OCI-LY1 (cell line): Measurements from ENCODE around the gene NEK1.

Experiments used
- H2AFZ ChIP-seq: fragments of 200-600 bp; sonication (generic), shearing (Covaris generic); 2 replicates; pipeline ENCODE4 v1.6.0; 2014; ENCODE audit warnings: antibody characterized with exemption, mild to moderate bottlenecking, low read length
- H3F3A ChIP-seq: fragments of 200-600 bp; sonication (generic), shearing (Covaris generic); 2 replicates; pipeline ENCODE4 v1.6.0; 2014; ENCODE audit warnings: mild to moderate bottlenecking, antibody characterized with exemption, low read length, moderate library complexity; ENCODE audit not compliant: insufficient read depth
- H3K27ac ChIP-seq: fragments of 200-600 bp; sonication (generic); 2 replicates; pipeline ENCODE4 v1.5.1; 2014; ENCODE audit warnings: low read length, mixed run types, mild to moderate bottlenecking, low read depth; ENCODE audit not compliant: poor library complexity, severe bottlenecking
- H3K27me3 ChIP-seq: fragments of 200-600 bp; sonication (generic); 2 replicates; pipeline ENCODE4 v1.6.0; 2014; ENCODE audit warnings: antibody characterized with exemption, mild to moderate bottlenecking, low read length, moderate library complexity; ENCODE audit not compliant: insufficient read depth
- H3K36me3 ChIP-seq: fragments of 200-600 bp; sonication (generic); 2 replicates; pipeline ENCODE4 v1.6.1; 2014; ENCODE audit warnings: mild to moderate bottlenecking, antibody characterized with exemption, low read length, moderate library complexity, mixed read lengths; ENCODE audit not compliant: insufficient read depth
- H3K4me1 ChIP-seq: fragments of 200-600 bp; sonication (generic); 2 replicates; pipeline ENCODE4 v1.5.1; 2014; ENCODE audit warnings: mild to moderate bottlenecking, low read length, moderate library complexity; ENCODE audit not compliant: insufficient read depth, severe bottlenecking
- H3K4me2 ChIP-seq: fragments of 200-600 bp; sonication (generic), shearing (Covaris generic); 2 replicates; pipeline ENCODE4 v1.6.1; 2014; ENCODE audit warnings: low read length
- H3K4me3 ChIP-seq: fragments of 200-600 bp; sonication (generic); 2 replicates; pipeline ENCODE4 v1.5.1; 2014; ENCODE audit warnings: low read length, low read depth, mild to moderate bottlenecking, mixed read lengths; ENCODE audit not compliant: poor library complexity, severe bottlenecking
- H3K79me2 ChIP-seq: fragments of 200-600 bp; shearing (Covaris generic); 2 replicates; pipeline ENCODE4 v1.6.1; 2016; ENCODE audit warnings: mixed run types, low read length, mixed read lengths; ENCODE audit not compliant: insufficient read depth
- H3K9ac ChIP-seq: fragments of 200-600 bp; sonication (generic), shearing (Covaris generic); 2 replicates; pipeline ENCODE4 v1.6.1; 2014; ENCODE audit warnings: mild to moderate bottlenecking, low read length, mixed read lengths
- H3K9me2 ChIP-seq: fragments of 200-600 bp; sonication (generic), shearing (Covaris generic); 2 replicates; pipeline ENCODE4 v1.6.1; 2014; ENCODE audit warnings: low read depth, mild to moderate bottlenecking, low read length, mixed read lengths
- H3K9me3 ChIP-seq: fragments of 200-600 bp; shearing (Covaris generic); 2 replicates; pipeline ENCODE4 v1.6.1; 2014; ENCODE audit warnings: low read length, mixed read lengths
- H4K20me1 ChIP-seq: fragments of 200-600 bp; sonication (generic), shearing (Covaris generic); 2 replicates; pipeline ENCODE4 v1.6.0; 2016; ENCODE audit warnings: mild to moderate bottlenecking, low read length; ENCODE audit not compliant: insufficient read depth
- EZH2 ChIP-seq: fragments of 200-600 bp; sonication (generic), shearing (Covaris generic); IDR thresholded peaks from 2 replicates; pipeline ENCODE4 v1.8.0; 2017; ENCODE audit warnings: borderline replicate concordance, mixed run types, mild to moderate bottlenecking, antibody characterized with exemption, low read length, moderate library complexity, mixed read lengths
- TF ChIP-seq, protein P1 (sequence below): fragments of 200-600 bp; sonication (generic), shearing (Covaris generic); IDR thresholded peaks from 2 replicates; pipeline ENCODE4 v1.5.1; 2017; ENCODE audit warnings: mild to moderate bottlenecking, antibody characterized with exemption, low read length, moderate library complexity, mixed read lengths

NEK1 gene

DNA sequence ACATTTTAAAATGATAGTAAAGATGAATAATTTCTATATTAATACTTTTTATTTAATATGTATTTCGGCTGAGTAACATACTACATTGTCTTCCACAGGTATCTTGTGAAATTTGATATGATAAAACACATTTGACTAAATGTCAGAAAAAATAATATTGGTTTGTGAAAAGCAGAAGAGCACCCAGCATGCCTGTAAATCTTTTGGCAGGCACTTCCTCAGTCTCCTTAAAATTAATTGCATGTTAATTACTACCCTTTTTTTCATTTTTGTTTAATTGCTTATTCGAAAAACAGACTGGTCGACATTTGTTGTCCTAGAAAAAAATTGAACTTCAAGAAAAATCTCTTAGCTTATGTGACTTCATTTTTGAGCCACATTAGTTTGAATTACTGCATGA is 48.5 kb upstream of the NEK1 start:
- H3K4me2 ChIP-seq, result peak overlapping the region; percentile 40
- H3K4me3 ChIP-seq, result peak overlapping the region; percentile 60
- H3K4me1 ChIP-seq, result peaks cover 31% of the 10 kb centered on the region
- H4K20me1 ChIP-seq, result no peaks in the 10 kb centered on the region
- H3K9me2 ChIP-seq, result no peaks in the 10 kb centered on the region
- peaks cover 35% of the 10 kb centered on the region for H3K79me2 ChIP-seq
- no peak overlapping the region for H2AFZ ChIP-seq
- H3K36me3 ChIP-seq, result peaks cover 10% of the 10 kb centered on the region; the same call in 1 of the 2 replicates
- H3K9me3 ChIP-seq, result no peaks in the 10 kb centered on the region; the same call in 1 of the 2 replicates
- no peaks in the 10 kb centered on the region for H3K27me3 ChIP-seq
- H3F3A ChIP-seq, result no peaks in the 10 kb centered on the region
- TF ChIP-seq, protein P1, sequence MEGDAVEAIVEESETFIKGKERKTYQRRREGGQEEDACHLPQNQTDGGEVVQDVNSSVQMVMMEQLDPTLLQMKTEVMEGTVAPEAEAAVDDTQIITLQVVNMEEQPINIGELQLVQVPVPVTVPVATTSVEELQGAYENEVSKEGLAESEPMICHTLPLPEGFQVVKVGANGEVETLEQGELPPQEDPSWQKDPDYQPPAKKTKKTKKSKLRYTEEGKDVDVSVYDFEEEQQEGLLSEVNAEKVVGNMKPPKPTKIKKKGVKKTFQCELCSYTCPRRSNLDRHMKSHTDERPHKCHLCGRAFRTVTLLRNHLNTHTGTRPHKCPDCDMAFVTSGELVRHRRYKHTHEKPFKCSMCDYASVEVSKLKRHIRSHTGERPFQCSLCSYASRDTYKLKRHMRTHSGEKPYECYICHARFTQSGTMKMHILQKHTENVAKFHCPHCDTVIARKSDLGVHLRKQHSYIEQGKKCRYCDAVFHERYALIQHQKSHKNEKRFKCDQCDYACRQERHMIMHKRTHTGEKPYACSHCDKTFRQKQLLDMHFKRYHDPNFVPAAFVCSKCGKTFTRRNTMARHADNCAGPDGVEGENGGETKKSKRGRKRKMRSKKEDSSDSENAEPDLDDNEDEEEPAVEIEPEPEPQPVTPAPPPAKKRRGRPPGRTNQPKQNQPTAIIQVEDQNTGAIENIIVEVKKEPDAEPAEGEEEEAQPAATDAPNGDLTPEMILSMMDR, result no peak
- H3K27ac ChIP-seq, result peak overlapping the region; percentile 83
- H3K9ac ChIP-seq, result peak overlapping the region; percentile 51

DNA sequence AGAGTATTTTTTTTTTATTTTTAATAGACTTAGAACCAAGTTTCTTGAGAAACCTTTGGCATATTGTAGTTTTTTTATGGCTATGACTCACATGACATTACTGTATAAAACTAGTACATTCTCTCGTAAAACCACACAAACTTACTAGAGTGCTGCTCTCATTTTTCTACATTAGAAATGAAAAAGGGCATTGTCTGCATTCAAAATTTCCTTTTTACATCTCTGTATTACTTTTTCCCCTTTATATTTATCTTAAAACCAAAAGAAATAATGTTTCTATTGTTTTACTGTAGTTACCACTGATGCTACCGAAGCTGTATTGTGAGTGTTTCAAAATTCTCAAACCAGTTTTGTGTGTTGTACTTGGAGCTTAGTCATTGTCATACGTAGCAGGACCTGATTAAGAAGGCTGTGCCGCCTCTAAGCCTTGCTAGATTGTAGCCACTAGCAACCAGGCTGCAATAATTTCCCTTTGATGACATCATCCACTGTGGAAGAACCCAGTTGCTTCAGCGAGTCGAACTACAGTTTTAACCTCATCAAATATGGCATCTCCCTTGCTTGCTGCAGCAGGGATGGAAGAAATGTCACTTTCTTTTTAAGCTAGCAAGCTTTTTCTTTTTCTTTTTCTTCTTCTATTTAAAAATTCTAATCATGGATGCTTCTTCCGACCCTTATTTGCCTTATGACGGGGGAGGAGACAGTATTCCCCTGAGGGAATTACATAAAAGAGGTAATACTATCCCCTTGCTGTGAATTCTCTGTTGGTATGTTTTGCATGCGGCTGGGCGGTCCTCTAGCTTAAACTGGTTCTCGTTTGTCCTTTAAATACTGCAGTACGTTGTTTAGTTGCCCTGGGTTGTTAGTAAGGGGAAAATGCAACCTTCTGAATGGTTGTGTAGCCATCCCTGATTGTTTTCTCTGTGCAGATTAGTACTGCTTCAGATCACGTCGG is 47.6 kb upstream of the NEK1 start:
- peaks cover 44% of the 10 kb centered on the region for H3K79me2 ChIP-seq

DNA sequence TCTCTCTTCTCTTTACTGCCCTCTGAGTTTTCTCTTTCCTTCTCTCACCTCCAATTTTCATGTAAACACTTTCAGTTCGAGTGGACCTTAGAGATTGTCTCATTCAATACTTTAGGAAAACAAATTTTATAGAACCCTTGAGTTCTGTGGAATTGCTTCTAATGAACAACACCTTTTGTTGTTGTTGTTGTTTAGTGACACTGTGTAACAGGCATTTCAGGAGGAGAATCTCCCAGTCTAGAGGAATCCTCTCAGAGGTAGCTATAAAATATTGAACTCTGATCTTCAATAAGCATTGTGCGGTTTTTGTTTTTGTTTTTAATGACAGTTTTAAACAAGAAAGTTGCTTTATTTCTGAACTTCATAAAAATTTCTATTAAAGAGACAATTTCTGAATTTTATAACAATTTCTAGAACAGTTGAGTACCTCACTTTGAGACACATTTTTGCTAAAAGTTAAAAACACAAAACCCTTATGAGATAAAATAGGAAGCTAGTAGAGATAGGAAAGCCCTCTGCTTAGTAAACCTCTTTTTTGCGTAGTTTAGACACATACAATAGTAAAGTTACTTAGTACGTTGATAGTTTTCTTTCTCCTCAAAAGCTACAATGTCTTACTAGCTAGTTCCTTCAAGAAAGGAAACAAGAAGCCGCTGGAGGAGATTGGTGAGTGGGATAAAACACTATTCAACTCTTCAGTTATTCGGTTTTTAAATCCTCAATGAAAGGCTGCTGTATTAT is 46.8 kb upstream of the NEK1 start:
- Histone ChIP-seq H2AFZ (no peak overlapping the region), H3K4me3 (peak overlapping the region; percentile 60)

More for the DNA sequence above, 47.6 kb upstream of the NEK1 start:
- Histone ChIP-seq H3K27me3 (no peaks in the 10 kb centered on the region), H3K36me3 (peaks cover 6% of the 10 kb centered on the region; the same call in 1 of the 2 replicates), H3K4me2 (peak overlapping the region; percentile 54), H4K20me1 (no peaks in the 10 kb centered on the region), H3K4me3 (peak overlapping the region; percentile 60), H3K27ac (peak overlapping the region; percentile 83), H3K9ac (peak overlapping the region; percentile 51), H2AFZ (no peak overlapping the region), H3F3A (no peaks in the 10 kb centered on the region), H3K9me3 (no peaks in the 10 kb centered on the region), H3K4me1 (peaks cover 31% of the 10 kb centered on the region), H3K9me2 (no peaks in the 10 kb centered on the region)
- no peak for TF ChIP-seq EZH2
- TF ChIP-seq, protein P1, result no peak

More for the DNA sequence above, 46.8 kb upstream of the NEK1 start:
- no peaks in the 10 kb centered on the region for H3F3A ChIP-seq
- H3K9me3 ChIP-seq, result no peaks in the 10 kb centered on the region
- peak overlapping the region; percentile 51 for H3K9ac ChIP-seq
- H3K9me2 ChIP-seq, result no peaks in the 10 kb centered on the region
- peaks cover 31% of the 10 kb centered on the region for H3K4me1 ChIP-seq
- no peaks in the 10 kb centered on the region for H3K27me3 ChIP-seq
- peak overlapping the region; percentile 54 for H3K4me2 ChIP-seq
- TF ChIP-seq EZH2, result no peak
- TF ChIP-seq, protein P1, result no peak
- peaks cover 52% of the 10 kb centered on the region for H3K79me2 ChIP-seq
- peak overlapping the region; percentile 83 for H3K27ac ChIP-seq
- no peaks in the 10 kb centered on the region for H4K20me1 ChIP-seq
- H3K36me3 ChIP-seq, result 0 out of 2 replicates have a peak, but pooled peaks cover 5% of the 10 kb centered on the region
